Measurements from ENCODE around the gene PPFIBP1. TPM values are rescaled to one million over a fixed set of nuclear protein-coding genes. Genes with fewer than 3 reads are reported as not detected.

PPFIBP1 gene
- total and polyA plus RNA-seq, 9 of the 15 experiments (the other 6 are each of a cell fraction or from before 2014, with no cell fraction given): 0.46 to 3.5 (median 1.8) TPM

DNA sequence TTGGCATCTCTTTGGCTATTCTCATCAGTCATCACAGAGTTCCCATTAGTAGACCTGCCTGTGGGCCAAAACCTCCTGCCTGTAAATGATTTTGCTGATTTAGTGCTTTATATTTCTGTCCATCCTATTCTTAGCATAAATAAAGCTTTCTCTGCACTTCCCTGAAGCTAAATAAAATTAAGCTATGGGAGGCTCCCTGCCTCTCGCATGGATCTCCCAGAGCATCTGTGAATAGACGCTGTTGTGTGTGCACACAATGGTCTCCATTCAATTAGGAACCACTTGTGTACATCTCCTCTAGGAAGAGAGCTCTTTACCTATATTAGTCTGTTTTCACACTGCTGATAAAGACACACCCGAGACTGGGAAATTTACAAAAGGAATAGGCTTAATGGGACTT is 80.4 kb downstream of the PPFIBP1 start:
- BruUV-seq (replicated peaks): no TSS peak
- no peak for DNase-seq (ENCODE audit: extremely low read depth in 1 of 4, low spot score in 3 of 4)

DNA sequence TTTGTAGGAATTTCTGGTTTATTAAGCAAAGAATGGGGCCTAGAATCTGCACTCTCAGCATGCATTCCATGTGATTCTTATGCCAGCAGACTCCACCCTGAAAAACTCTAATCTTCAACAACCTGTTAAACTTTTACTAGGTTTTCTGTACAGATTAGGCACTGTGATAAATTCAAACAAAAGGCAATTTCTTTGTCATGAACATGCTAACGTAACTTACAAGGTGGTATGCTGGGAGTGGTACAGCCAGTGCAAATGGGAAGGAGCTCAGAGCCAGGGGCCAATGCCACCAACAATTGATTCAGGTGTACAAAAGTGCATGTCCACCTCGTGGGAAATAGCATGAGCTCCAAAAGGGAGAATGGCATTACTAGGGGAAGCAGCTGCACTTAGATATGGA is 83.0 kb downstream of the PPFIBP1 start:
- no peak overlapping the region for H3K4me2 ChIP-seq (ENCODE audit: insufficient read depth, low read length)
- ATAC-seq: no peak
- no peak overlapping the region for H3K4me3 ChIP-seq
- H4K20me1 ChIP-seq (replicated peaks; ENCODE audit: control insufficient read depth, insufficient read depth, low read length): no peaks in the 10 kb centered on the region
- H3K27me3 ChIP-seq (ENCODE audit: control insufficient read depth in 2 of 2, insufficient read depth in 2 of 2, low read length in 2 of 2): no peaks in the 10 kb centered on the region; a peak in 2 of 5 replicates
- H3K79me2 ChIP-seq (ENCODE audit: control insufficient read depth, insufficient read depth, low read length): no peaks in the 10 kb centered on the region
- no peak for FAIRE-seq
- POLR2A ChIA-PET: interaction anchor here (0.6 to 1.4 kb wide), 2 partner anchors 9 to 14 kb away, joined by 3 to 4 read pairs; no protein-coding TSS in a partner anchor
- H3K9me1 ChIP-seq (ENCODE audit: control insufficient read depth, insufficient read depth, low read length): no peaks in the 10 kb centered on the region
- H2AFZ ChIP-seq (ENCODE audit: low read depth, low read length): no peak overlapping the region
- no peaks in the 10 kb centered on the region for H3K36me3 ChIP-seq (ENCODE audit: control insufficient read depth, insufficient read depth, low read length)
- intact Hi-C loops (cut with micrococcal nuclease): no loop called here
- in situ Hi-C loops (cut with MboI): no loop called here
- WGBS (ENCODE audit: insufficient coverage, low coverage, missing lambda C conversion rate): 4% methylated on average over 2 of the region's 2 CpGs
- H3K9ac ChIP-seq (ENCODE audit: insufficient read depth in 1 of 2, low read depth in 2 of 2, low read length in 2 of 2): no peak overlapping the region
- no peak overlapping the region for H3K27ac ChIP-seq (ENCODE audit: extremely low read depth, low read depth, low read length)
- no peaks in the 10 kb centered on the region for H3K4me1 ChIP-seq (replicated peaks in 1 of 2; ENCODE audit: control insufficient read depth in 2 of 2, insufficient read depth in 2 of 2, low read length in 2 of 2)
- no peaks in the 10 kb centered on the region for H3K9me3 ChIP-seq (replicated peaks; ENCODE audit: control insufficient read depth, insufficient read depth, low read depth, low read length)
- no peak for DNase-seq (ENCODE audit: extremely low read depth in 1 of 4, low spot score in 3 of 4)
- no TSS peak for BruUV-seq (replicated peaks)
- CTCF ChIA-PET (ENCODE audit: low intra/inter-chr PET ratio): no interaction called here
- TF ChIP-seq POLR3G (IDR thresholded peaks at IDR 0.05; ENCODE audit: extremely low read depth, insufficient read length, insufficient replicate concordance) (no peak), MCM2 (IDR thresholded peaks at IDR 0.05; ENCODE audit: low read depth) (no peak), ZNF311 (CRISPR knock-in tag; IDR thresholded peaks at IDR 0.05) (no peak), ZNF3 (CRISPR knock-in tag; IDR thresholded peaks at IDR 0.05) (no peak), SIN3B (IDR thresholded peaks at IDR 0.05; ENCODE audit: low read depth) (no peak), CSDE1 (IDR thresholded peaks at IDR 0.05) (no peak)
- TF ChIP-seq, protein P1, sequence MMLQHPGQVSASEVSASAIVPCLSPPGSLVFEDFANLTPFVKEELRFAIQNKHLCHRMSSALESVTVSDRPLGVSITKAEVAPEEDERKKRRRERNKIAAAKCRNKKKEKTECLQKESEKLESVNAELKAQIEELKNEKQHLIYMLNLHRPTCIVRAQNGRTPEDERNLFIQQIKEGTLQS (IDR thresholded peaks at IDR 0.05): no peak
- TF ChIP-seq, protein P1 (CRISPR knock-in tag; conservative IDR thresholded peaks at IDR 0.05): no peak
- TF ChIP-seq, protein P2, sequence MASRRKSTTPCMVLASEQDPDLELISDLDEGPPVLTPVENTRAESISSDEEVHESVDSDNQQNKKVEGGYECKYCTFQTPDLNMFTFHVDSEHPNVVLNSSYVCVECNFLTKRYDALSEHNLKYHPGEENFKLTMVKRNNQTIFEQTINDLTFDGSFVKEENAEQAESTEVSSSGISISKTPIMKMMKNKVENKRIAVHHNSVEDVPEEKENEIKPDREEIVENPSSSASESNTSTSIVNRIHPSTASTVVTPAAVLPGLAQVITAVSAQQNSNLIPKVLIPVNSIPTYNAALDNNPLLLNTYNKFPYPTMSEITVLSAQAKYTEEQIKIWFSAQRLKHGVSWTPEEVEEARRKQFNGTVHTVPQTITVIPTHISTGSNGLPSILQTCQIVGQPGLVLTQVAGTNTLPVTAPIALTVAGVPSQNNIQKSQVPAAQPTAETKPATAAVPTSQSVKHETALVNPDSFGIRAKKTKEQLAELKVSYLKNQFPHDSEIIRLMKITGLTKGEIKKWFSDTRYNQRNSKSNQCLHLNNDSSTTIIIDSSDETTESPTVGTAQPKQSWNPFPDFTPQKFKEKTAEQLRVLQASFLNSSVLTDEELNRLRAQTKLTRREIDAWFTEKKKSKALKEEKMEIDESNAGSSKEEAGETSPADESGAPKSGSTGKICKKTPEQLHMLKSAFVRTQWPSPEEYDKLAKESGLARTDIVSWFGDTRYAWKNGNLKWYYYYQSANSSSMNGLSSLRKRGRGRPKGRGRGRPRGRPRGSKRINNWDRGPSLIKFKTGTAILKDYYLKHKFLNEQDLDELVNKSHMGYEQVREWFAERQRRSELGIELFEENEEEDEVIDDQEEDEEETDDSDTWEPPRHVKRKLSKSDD (conservative IDR thresholded peaks at IDR 0.05; ENCODE audit: low read length): no peak

More for the DNA sequence above, 80.4 kb downstream of the PPFIBP1 start:
- WGBS (ENCODE audit: insufficient coverage, low coverage, missing lambda C conversion rate): 2% methylated on average over 3 of the region's 3 CpGs
- Histone ChIP-seq H3K9me3 (replicated peaks; ENCODE audit: control insufficient read depth, insufficient read depth, low read depth, low read length) (no peaks in the 10 kb centered on the region), H4K20me1 (replicated peaks; ENCODE audit: control insufficient read depth, insufficient read depth, low read length) (no peaks in the 10 kb centered on the region), H3K9me1 (ENCODE audit: control insufficient read depth, insufficient read depth, low read length) (no peaks in the 10 kb centered on the region), H3K9ac (ENCODE audit: insufficient read depth in 1 of 2, low read depth in 2 of 2, low read length in 2 of 2) (no peak overlapping the region), H3K4me3 (no peak overlapping the region), H3K79me2 (ENCODE audit: control insufficient read depth, insufficient read depth, low read length) (no peaks in the 10 kb centered on the region), H3K4me1 (replicated peaks in 1 of 2; ENCODE audit: control insufficient read depth in 2 of 2, insufficient read depth in 2 of 2, low read length in 2 of 2) (no peaks in the 10 kb centered on the region), H3K27ac (ENCODE audit: extremely low read depth, low read depth, low read length) (no peak overlapping the region), H3K27me3 (ENCODE audit: control insufficient read depth in 2 of 2, insufficient read depth in 2 of 2, low read length in 2 of 2) (no peaks in the 10 kb centered on the region; a peak in 1 of 5 replicates), H3K36me3 (ENCODE audit: control insufficient read depth, insufficient read depth, low read length) (no peaks in the 10 kb centered on the region), H3K4me2 (ENCODE audit: insufficient read depth, low read length) (no peak overlapping the region), H2AFZ (ENCODE audit: low read depth, low read length) (no peak overlapping the region)
- ChIA-PET POLR2A (no interaction called here), CTCF (ENCODE audit: low intra/inter-chr PET ratio) (no interaction called here)
- in situ Hi-C loops (cut with MboI) (no loop called here), intact Hi-C loops (cut with micrococcal nuclease) (no loop called here)
- no peak for TF ChIP-seq KAT2B (IDR thresholded peaks at IDR 0.05; ENCODE audit: low read depth, low read length)
- TF ChIP-seq HNRNPK (IDR thresholded peaks at IDR 0.05; ENCODE audit: low read depth, low read length, poor library complexity, severe bottlenecking): no peak
- no peak for TF ChIP-seq ZBTB1 (CRISPR knock-in tag; IDR thresholded peaks at IDR 0.05; ENCODE audit: borderline replicate concordance, low read depth)
- TF ChIP-seq ZNF717 (CRISPR knock-in tag; IDR thresholded peaks at IDR 0.05): no peak
- no peak for TF ChIP-seq ZEB2 (IDR thresholded peaks at IDR 0.05)
- no peak for TF ChIP-seq MBD2 (IDR thresholded peaks at IDR 0.05; ENCODE audit: borderline replicate concordance, low read depth)
- no peak for TF ChIP-seq XRCC4 (IDR thresholded peaks at IDR 0.05; ENCODE audit: extremely low read depth, insufficient read depth, insufficient read length)
- TF ChIP-seq ZNF316 (IDR thresholded peaks at IDR 0.05): no peak
- TF ChIP-seq, protein P3, sequence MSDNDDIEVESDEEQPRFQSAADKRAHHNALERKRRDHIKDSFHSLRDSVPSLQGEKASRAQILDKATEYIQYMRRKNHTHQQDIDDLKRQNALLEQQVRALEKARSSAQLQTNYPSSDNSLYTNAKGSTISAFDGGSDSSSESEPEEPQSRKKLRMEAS (CRISPR knock-in tag; IDR thresholded peaks at IDR 0.05): no peak
- TF ChIP-seq SMAD2 (IDR thresholded peaks at IDR 0.05; ENCODE audit: low read depth, low read length): no peak
- no peak for TF ChIP-seq ZNF146 (CRISPR knock-in tag; IDR thresholded peaks at IDR 0.05; ENCODE audit: unreplicated experiment)
- no peak for ATAC-seq
- FAIRE-seq: no peak

All from K562 (cell line).